HEK293 (cell line): ENCODE data around the gene EFNA2.

Experiments used
- ATF2 ChIP-seq: fragments of 450-650 bp; formaldehyde crosslinking; IDR thresholded peaks from 2 replicates; pipeline ENCODE4 v1.5.1; 2016; ENCODE audit warnings: missing biosample characterization, missing genetic modification characterization, low read depth
- FEZF1 ChIP-seq: fragments of 450-650 bp; formaldehyde crosslinking; IDR thresholded peaks from 2 replicates; pipeline ENCODE4 v1.5.1; 2016; ENCODE audit warnings: missing biosample characterization, missing genetic modification characterization
- GLI2 ChIP-seq: fragments of 450-650 bp; formaldehyde crosslinking; IDR thresholded peaks from 2 replicates; pipeline ENCODE4; 2017; ENCODE audit warnings: missing biosample characterization, missing genetic modification characterization, low read depth, borderline replicate concordance
- IKZF3 ChIP-seq: fragments of 450-650 bp; IDR thresholded peaks from 2 replicates; pipeline ENCODE4 v1.5.0; 2018; ENCODE audit warnings: missing biosample characterization, mild to moderate bottlenecking, missing genetic modification characterization, moderate library complexity
- KLF8 ChIP-seq: fragments of 450-650 bp; formaldehyde crosslinking; IDR thresholded peaks from 2 replicates; pipeline ENCODE4 v1.5.1; 2016; ENCODE audit warnings: missing biosample characterization, missing genetic modification characterization
- SP2 ChIP-seq: fragments of 450-650 bp; formaldehyde crosslinking; IDR thresholded peaks from 2 replicates; pipeline ENCODE4 v1.5.1; 2016; ENCODE audit warnings: missing biosample characterization, missing genetic modification characterization
- YY2 ChIP-seq: fragments of 450-650 bp; formaldehyde crosslinking; IDR thresholded peaks from 2 replicates; pipeline ENCODE4 v1.5.1; 2016; ENCODE audit warnings: missing biosample characterization, missing genetic modification characterization
- ZBTB44 ChIP-seq: fragments of 450-650 bp; IDR thresholded peaks from 2 replicates; pipeline ENCODE4 v1.5.1; 2018; ENCODE audit warnings: missing biosample characterization, mild to moderate bottlenecking, missing genetic modification characterization
- ZEB2 ChIP-seq: fragments of 450-650 bp; formaldehyde crosslinking; IDR thresholded peaks from 2 replicates; pipeline ENCODE4 v1.5.1; 2016; ENCODE audit warnings: missing biosample characterization, missing genetic modification characterization
- ZFP37 ChIP-seq: fragments of 450-650 bp; formaldehyde crosslinking; IDR thresholded peaks from 2 replicates; pipeline ENCODE4 v1.5.1; 2016; ENCODE audit warnings: missing biosample characterization, missing genetic modification characterization
- ZFP41 ChIP-seq: fragments of 450-650 bp; formaldehyde crosslinking; IDR thresholded peaks from 2 replicates; pipeline ENCODE4 v1.5.1; 2016; ENCODE audit warnings: missing biosample characterization, missing genetic modification characterization, borderline replicate concordance
- ZIC2 ChIP-seq: fragments of 450-650 bp; formaldehyde crosslinking; IDR thresholded peaks from 2 replicates; pipeline ENCODE4 v1.5.1; 2016; ENCODE audit warnings: missing biosample characterization, missing genetic modification characterization
- ZNF138 ChIP-seq: fragments of 450-650 bp; formaldehyde crosslinking; IDR thresholded peaks from 2 replicates; pipeline ENCODE4 v1.5.1; 2016; ENCODE audit warnings: missing biosample characterization, missing genetic modification characterization, borderline replicate concordance
- ZNF157 ChIP-seq: fragments of 450-650 bp; formaldehyde crosslinking; IDR thresholded peaks from 2 replicates; pipeline ENCODE4 v1.5.1; 2016; ENCODE audit warnings: missing biosample characterization, missing genetic modification characterization
- ZNF174 ChIP-seq: fragments of 450-650 bp; formaldehyde crosslinking; IDR thresholded peaks from 2 replicates; pipeline ENCODE4 v1.5.0; 2017; ENCODE audit warnings: missing biosample characterization, mild to moderate bottlenecking, missing genetic modification characterization
- ZNF175 ChIP-seq: fragments of 450-650 bp; formaldehyde crosslinking; IDR thresholded peaks from 2 replicates; pipeline ENCODE4 v1.5.1; 2016; ENCODE audit warnings: missing biosample characterization, missing genetic modification characterization
- ZNF211 ChIP-seq: fragments of 450-650 bp; formaldehyde crosslinking; IDR thresholded peaks from 2 replicates; pipeline ENCODE4 v1.5.1; 2016; ENCODE audit warnings: low read depth, missing biosample characterization, missing genetic modification characterization
- ZNF341 ChIP-seq: fragments of 450-650 bp; formaldehyde crosslinking; IDR thresholded peaks from 2 replicates; pipeline ENCODE4; 2016; ENCODE audit warnings: low read depth, missing biosample characterization, missing genetic modification characterization
- ZNF398 ChIP-seq: fragments of 450-650 bp; formaldehyde crosslinking; IDR thresholded peaks from 2 replicates; pipeline ENCODE4 v1.5.1; 2017; ENCODE audit warnings: missing biosample characterization, missing genetic modification characterization
- ZNF404 ChIP-seq: fragments of 450-650 bp; formaldehyde crosslinking; IDR thresholded peaks from 2 replicates; pipeline ENCODE4 v1.5.1; 2017; ENCODE audit warnings: missing biosample characterization, missing genetic modification characterization
- ZNF423 ChIP-seq: fragments of 450-650 bp; formaldehyde crosslinking; IDR thresholded peaks from 2 replicates; pipeline ENCODE4 v1.5.1; 2016; ENCODE audit warnings: missing biosample characterization, missing genetic modification characterization
- ZNF433 ChIP-seq: fragments of 450-650 bp; formaldehyde crosslinking; IDR thresholded peaks from 2 replicates; pipeline ENCODE4 v1.5.1; 2016; ENCODE audit warnings: missing biosample characterization, missing genetic modification characterization, low read depth
- ZNF513 ChIP-seq: fragments of 450-650 bp; IDR thresholded peaks from 2 replicates; pipeline ENCODE4 v1.5.1; 2018; ENCODE audit warnings: missing biosample characterization, missing genetic modification characterization
- ZNF561 ChIP-seq: fragments of 450-650 bp; IDR thresholded peaks from 2 replicates; pipeline ENCODE4 v1.5.1; 2018; ENCODE audit warnings: missing biosample characterization, missing genetic modification characterization, borderline replicate concordance
- ZNF654 ChIP-seq: fragments of 450-650 bp; formaldehyde crosslinking; IDR thresholded peaks from 2 replicates; pipeline ENCODE4 v1.5.1; 2016; ENCODE audit warnings: low read depth, missing biosample characterization, missing genetic modification characterization
- ZNF658 ChIP-seq: fragments of 450-650 bp; formaldehyde crosslinking; IDR thresholded peaks from 2 replicates; pipeline ENCODE4; 2016; ENCODE audit warnings: missing biosample characterization, missing genetic modification characterization
- ZNF660 ChIP-seq: fragments of 450-650 bp; IDR thresholded peaks from 2 replicates; pipeline ENCODE4 v1.5.1; 2018; ENCODE audit warnings: missing biosample characterization, mild to moderate bottlenecking, missing genetic modification characterization
- ZNF707 ChIP-seq: fragments of 450-650 bp; formaldehyde crosslinking; IDR thresholded peaks from 2 replicates; pipeline ENCODE4 v1.5.1; 2016; ENCODE audit warnings: missing biosample characterization, missing genetic modification characterization
- ZNF837 ChIP-seq: fragments of 450-650 bp; formaldehyde crosslinking; IDR thresholded peaks from 2 replicates; pipeline ENCODE4 v1.5.1; 2016; ENCODE audit warnings: missing biosample characterization, missing genetic modification characterization
- ZNF843 ChIP-seq: fragments of 450-650 bp; formaldehyde crosslinking; IDR thresholded peaks from 2 replicates; pipeline ENCODE4 v1.5.1; 2016; ENCODE audit warnings: missing biosample characterization, missing genetic modification characterization
- ZSCAN30 ChIP-seq: fragments of 450-650 bp; IDR thresholded peaks from 2 replicates; pipeline ENCODE4 v1.5.1; 2018; ENCODE audit warnings: missing biosample characterization, mild to moderate bottlenecking, missing genetic modification characterization, moderate library complexity

Gene EFNA2

DNA sequence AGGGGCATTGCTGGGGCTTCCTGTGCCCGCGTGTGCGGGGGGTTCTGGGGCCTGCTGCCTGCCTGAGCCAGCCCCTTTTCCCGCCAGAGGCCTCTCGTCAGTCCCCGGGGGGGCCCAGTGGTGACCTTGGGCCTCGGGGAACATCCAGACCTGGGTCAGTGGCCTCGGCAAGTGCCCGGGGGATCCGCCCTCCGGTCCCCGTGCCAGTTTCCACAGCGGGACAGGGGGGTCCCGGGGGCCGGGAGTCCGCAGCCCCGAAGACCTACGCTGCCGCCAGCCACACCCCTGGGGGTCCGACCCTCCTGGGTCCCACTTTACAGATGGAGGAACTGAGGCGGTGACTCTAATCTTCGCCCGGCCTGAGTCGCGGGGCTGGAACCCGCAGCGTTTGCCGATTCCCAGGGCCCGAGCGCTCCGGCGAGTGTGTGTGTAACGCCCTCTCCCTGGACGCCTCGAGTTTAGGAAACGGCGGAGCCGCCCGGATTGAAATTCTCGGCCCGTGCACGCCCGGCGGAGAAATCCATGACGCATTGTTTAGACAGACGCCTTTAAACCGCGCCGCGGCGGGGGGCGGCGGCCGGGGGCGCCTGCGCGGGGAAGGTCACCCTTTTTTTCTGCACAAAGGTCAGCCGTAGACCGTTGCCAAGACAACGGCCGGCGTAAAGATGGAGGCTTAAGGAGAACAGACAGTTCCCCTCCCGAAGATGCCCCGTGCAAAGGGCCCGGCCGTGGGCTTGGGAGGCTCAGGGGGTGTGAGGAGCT, 39.3 kb downstream of the EFNA2 start (continued):
- TF ChIP-seq ZSCAN30 (tag by site-specific recombination) (peak; percentile 21; the same call in 1 of the 2 replicates), ZBTB44 (no peak), ZNF843 (tag by site-specific recombination) (0 out of 2 replicates have a peak, but pooled peaks have one; percentile 12), ZNF423 (no peak), ATF2 (peak; percentile 61), ZNF157 (tag by site-specific recombination) (no peak), ZNF660 (tag by site-specific recombination) (peak; percentile 66; the same call in 1 of the 2 replicates), ZNF707 (no peak), YY2 (tag by site-specific recombination) (0 out of 2 replicates have a peak, but pooled peaks have one; percentile 15), ZNF513 (no peak), ZEB2 (tag by site-specific recombination) (peak; percentile 69), ZNF174 (tag by site-specific recombination) (no peak), SP2 (tag by site-specific recombination) (no peak), GLI2 (tag by site-specific recombination) (no peak), FEZF1 (peak; percentile 33; the same call in 1 of the 2 replicates), ZIC2 (tag by site-specific recombination) (no peak), ZFP41 (no peak), ZNF433 (tag by site-specific recombination) (no peak), ZNF175 (tag by site-specific recombination) (no peak), ZNF654 (no peak), IKZF3 (tag by site-specific recombination) (peak; percentile 53; the same call in 1 of the 2 replicates), ZNF138 (tag by site-specific recombination) (no peak), ZNF658 (tag by site-specific recombination) (no peak), ZNF211 (tag by site-specific recombination) (no peak), ZNF404 (tag by site-specific recombination) (no peak), ZNF561 (tag by site-specific recombination) (peak; percentile 63; the same call in 1 of the 2 replicates), ZFP37 (tag by site-specific recombination) (no peak), ZNF341 (tag by site-specific recombination) (peak; percentile 42; the same call in 1 of the 2 replicates), ZNF837 (tag by site-specific recombination) (no peak), KLF8 (tag by site-specific recombination) (peak; percentile 61; the same call in 1 of the 2 replicates), ZNF398 (no peak)
